ENCODE results near the gene ZCWPW2. TPM values are rescaled to one million over a fixed set of nuclear protein-coding genes. Genes with fewer than 3 reads are reported as not detected.

The ZCWPW2 gene
- total and polyA plus RNA-seq, 2 of the 4 experiments (the other 2 are of a cell fraction), result 0.18 to 0.24 TPM

- H4K20me1 ChIP-seq (ENCODE audit: insufficient read depth, low read length), result no peaks in the 10 kb centered on the region; the same call in 1 of the 2 replicates
- H3K9me3 ChIP-seq (ENCODE audit: control insufficient read depth, insufficient read depth, low read length), result no peaks in the 10 kb centered on the region
- peak overlapping the region; percentile 45; the same call in 1 of the 3 replicates for H2BK15ac ChIP-seq (ENCODE audit: low read depth, low read length)
- in situ Hi-C loops (cut with MboI; ENCODE audit: low sequenced_read_pairs) (no loop called here), intact Hi-C loops (cut with micrococcal nuclease) (loop anchor here (10.0 kb wide), 1 partner anchor 1183 kb away; no protein-coding TSS in a partner anchor), dilution Hi-C loops (cut with HindIII; ENCODE audit: low sequenced_read_pairs, unreplicated experiment) (no loop called here)
- peak overlapping the region; percentile 93 for H3K14ac ChIP-seq (replicated peaks; ENCODE audit: low read depth, low read length)
- H3K4me2 ChIP-seq (ENCODE audit: low read depth, low read length), result peak overlapping the region; percentile 93
- H3K79me1 ChIP-seq (ENCODE audit: low read depth in 1 of 2, low read length in 2 of 2), result peaks cover 13 to 25% of the 10 kb centered on the region in 2 experiments
- H3K27me3 ChIP-seq (ENCODE audit: control insufficient read depth, insufficient read depth, low read length), result no peaks in the 10 kb centered on the region
- no peak for TF ChIP-seq SMC3 (IDR thresholded peaks at IDR 0.05; ENCODE audit: low read depth, low read length)
- TF ChIP-seq ELK1 (IDR thresholded peaks at IDR 0.05; ENCODE audit: borderline replicate concordance, low read depth, low read length), result no peak
- peak; percentile 95 for TF ChIP-seq MAZ (IDR thresholded peaks at IDR 0.05; ENCODE audit: borderline replicate concordance, low read depth, low read length)
- TF ChIP-seq RFX5 (IDR thresholded peaks at IDR 0.05; ENCODE audit: low read depth, low read length), result no peak
- no peak for TF ChIP-seq CEBPB (IDR thresholded peaks at IDR 0.05; ENCODE audit: low read depth, low read length)
- no peak for TF ChIP-seq NFE2L2 (IDR thresholded peaks at IDR 0.05; ENCODE audit: low read depth, low read length)
- no peak for TF ChIP-seq POLR2A (IDR thresholded peaks at IDR 0.05; ENCODE audit: low read depth, low read length)
- TF ChIP-seq MAFK (IDR thresholded peaks at IDR 0.05; ENCODE audit: low read depth, low read length), result no peak
- TF ChIP-seq CHD1 (IDR thresholded peaks at IDR 0.05; ENCODE audit: low read depth, low read length), result no peak
- no peaks in the 10 kb centered on the region for H3K36me3 ChIP-seq (ENCODE audit: control insufficient read depth, insufficient read depth, low read length)
- H4K91ac ChIP-seq (ENCODE audit: insufficient read depth, low read depth, low read length), result peak overlapping the region; percentile 69
- H4K8ac ChIP-seq (ENCODE audit: low read depth in 2 of 2, low read length in 2 of 2), result peak overlapping the region; percentile 71 to 82
- ChIA-PET POLR2A (ENCODE audit: unreplicated experiment) (interaction anchor here (0.6 kb wide), 1 partner anchor 22 kb away, joined by 3 read pairs; no protein-coding TSS in a partner anchor), CTCF (interaction anchor here (0.9 kb wide), 1 partner anchor 12 kb away, joined by 3 read pairs; no protein-coding TSS in a partner anchor)
- peak overlapping the region; percentile 84 for H2BK5ac ChIP-seq (ENCODE audit: low read depth, low read length, poor library complexity, severe bottlenecking)
- peak overlapping the region; percentile 90 for H3K27ac ChIP-seq (ENCODE audit: insufficient read depth, low read length)
- H3K23ac ChIP-seq (ENCODE audit: low read depth, low read length), result peak overlapping the region; percentile 94
- H3K9me1 ChIP-seq (ENCODE audit: insufficient read depth, low read length), result no peaks in the 10 kb centered on the region
- peak overlapping the region; percentile 9; the same call in 1 of the 2 replicates for H2BK20ac ChIP-seq (ENCODE audit: low read depth, low read length)
- DNase-seq (no peak), ATAC-seq (ENCODE audit: low read depth) (peak; percentile 80)
- peak overlapping the region; percentile 88 for H3K56ac ChIP-seq (ENCODE audit: extremely low read depth, insufficient read depth, low read length)
- H3K18ac ChIP-seq (ENCODE audit: low read depth, low read length), result peak overlapping the region; percentile 18
- H3K4me3 ChIP-seq (ENCODE audit: insufficient read depth, low read depth, low read length), result peak overlapping the region; percentile 67
- peak overlapping the region; percentile 83 for H2AK5ac ChIP-seq (ENCODE audit: low read depth, low read length)
- TSS peak; percentile 60 for BruUV-seq (replicated peaks)
- WGBS, 2 experiments (ENCODE audit: extremely low coverage in 2 of 2, insufficient read length in 1 of 2), result 0% methylated on average over 4 of the region's 16 CpGs; no CpG with 5 or more reads in 1 of the 2 experiments
- peak overlapping the region; percentile 75 for H2AK9ac ChIP-seq (replicated peaks; ENCODE audit: low read depth, low read length, poor library complexity)
- peak overlapping the region; percentile 96 for H2AFZ ChIP-seq (replicated peaks; ENCODE audit: low read length, poor library complexity)
- H3K4ac ChIP-seq (ENCODE audit: low read depth, low read length), result peak overlapping the region; percentile 88
- H3K4me1 ChIP-seq (ENCODE audit: control insufficient read depth, insufficient read depth, low read length), result peaks cover under 1% of the 10 kb centered on the region; the same call in 1 of the 2 replicates
- peak overlapping the region; percentile 21 for H4K5ac ChIP-seq (ENCODE audit: low read depth, low read length)
- peak overlapping the region; percentile 95 for H3K9ac ChIP-seq (ENCODE audit: low read depth, low read length)
- H2BK120ac ChIP-seq (ENCODE audit: low read depth, low read length), result peak overlapping the region; percentile 71
Measured at GRCh38 chr3:28348265-28348628, 274 bp upstream of the ZCWPW2 start.

All from IMR-90 (cell line).